HG03064 (cell line): ENCODE data around the gene HAUS7.

Experiments
- ATAC-seq: cut with Tn5 transposase; IDR thresholded peaks from one replicate; pipeline ENCODE4 v1.9.1; 2021; ENCODE audit warnings: low read depth; ENCODE audit not compliant: unreplicated experiment

Gene HAUS7

DNA sequence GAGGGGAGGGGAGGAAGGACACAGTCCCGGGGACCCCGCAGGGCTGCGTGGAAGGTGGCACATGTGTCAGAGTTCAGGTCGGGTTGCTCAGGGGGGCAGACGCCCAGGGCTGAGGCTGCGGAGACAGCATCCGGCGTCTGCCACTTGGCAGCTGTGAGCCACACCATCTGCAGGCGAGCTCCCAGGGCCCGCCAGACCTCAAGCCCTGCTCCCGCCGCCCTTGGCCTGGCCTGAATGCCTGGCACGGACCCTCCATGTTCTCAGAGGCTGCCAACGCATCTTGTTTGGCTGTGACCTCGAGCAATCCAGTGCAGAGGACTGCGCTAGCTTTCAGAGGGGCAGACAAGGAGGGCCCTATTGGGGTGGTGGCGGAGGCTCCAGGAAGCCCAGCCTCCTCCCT is 29.5 kb upstream of the HAUS7 start:
- no peak for ATAC-seq

DNA sequence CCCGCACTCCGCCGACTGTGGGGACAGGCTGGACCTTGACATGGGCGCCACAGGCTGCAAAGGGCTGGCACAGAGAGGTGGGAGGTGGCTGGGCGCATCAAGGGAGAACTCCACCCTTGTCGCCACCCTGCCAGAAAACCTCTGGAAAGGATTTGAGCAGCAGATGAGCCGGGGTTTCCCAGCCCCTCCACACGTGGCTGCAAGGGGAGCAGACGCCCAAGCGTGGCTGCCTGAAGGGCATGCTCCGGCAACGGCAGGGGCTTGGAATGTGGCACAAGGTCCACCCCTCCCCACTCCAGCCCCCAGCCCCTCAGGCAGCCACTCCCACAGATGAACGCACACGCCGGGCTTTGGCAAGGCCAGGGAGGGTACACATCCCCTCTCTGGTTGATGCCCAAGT is 29.0 kb upstream of the HAUS7 start:
- no peak for ATAC-seq

DNA sequence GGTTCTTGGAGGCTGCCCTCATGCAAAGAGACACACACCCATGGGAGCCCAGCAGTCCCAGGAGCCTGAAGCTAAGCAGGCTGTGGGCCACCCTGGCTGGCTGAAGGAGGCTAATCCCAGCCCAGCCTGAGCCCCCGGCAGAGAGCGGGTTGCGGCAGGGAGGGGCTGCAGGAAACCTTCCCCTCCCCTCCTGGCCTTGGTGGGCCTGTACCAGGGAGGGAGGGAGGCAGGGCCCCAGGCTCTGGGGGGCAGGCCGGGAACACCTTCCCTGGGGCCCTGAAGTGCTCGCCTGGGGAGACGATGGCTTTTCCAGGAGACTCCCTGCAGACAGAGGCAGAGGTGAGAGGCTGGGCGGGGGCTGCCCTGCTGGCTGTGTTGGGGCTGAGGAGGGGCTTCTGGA is 28.1 kb upstream of the HAUS7 start:
- ATAC-seq = no peak

DNA sequence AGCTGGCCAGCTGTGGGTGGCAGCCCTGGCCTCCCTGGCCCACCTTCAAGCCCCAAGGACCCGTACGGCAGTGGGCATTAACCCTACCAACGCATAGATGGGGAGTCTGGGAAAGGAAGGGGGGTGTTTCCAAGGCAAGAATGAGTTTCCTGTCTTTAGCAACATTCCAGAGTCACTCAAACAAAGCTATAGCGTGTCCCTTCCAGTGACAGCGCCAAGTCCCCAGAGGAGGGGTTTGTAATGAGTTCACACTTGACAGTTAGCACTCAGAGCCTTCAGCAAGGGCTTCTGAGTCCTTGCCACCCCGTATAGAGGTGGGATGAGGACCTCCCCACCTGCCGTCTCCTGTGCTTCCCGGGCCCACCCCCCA is 26.2 kb upstream of the HAUS7 start:
- no peak for ATAC-seq

DNA sequence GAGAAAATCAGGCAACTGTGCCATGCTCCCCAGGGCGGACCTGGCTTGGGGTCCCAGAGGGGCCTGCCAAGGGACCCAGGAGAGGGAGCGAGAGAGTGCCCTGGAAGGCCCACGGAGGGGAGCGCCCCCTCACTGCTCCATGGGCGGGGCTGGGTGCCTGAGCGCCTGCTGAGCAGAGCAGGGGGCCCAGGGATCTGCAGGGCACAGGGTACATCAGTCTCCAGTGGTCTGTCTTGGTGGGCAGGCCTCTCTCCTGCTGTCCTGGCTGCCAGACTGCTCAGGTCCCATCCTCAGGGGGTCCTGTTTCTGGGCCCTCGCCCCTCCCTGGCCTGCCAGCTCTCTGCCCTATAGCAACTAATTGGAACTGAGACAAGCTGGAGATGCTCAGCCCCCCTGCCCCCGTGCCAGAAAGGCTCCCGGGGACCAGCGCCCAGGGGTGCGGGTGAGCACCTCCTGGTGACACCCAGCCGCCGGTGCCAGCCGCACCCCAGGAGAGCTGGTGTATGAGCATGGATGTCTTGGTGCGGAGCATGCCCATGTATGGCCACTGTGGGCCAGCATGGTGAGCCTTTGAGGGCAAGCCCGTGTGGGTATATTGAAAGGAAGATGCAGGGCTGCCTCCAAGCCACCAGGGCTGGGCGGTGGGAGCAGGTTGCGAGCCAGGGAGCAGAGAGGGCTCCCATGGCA is 25.7 kb upstream of the HAUS7 start:
- no peak for ATAC-seq

DNA sequence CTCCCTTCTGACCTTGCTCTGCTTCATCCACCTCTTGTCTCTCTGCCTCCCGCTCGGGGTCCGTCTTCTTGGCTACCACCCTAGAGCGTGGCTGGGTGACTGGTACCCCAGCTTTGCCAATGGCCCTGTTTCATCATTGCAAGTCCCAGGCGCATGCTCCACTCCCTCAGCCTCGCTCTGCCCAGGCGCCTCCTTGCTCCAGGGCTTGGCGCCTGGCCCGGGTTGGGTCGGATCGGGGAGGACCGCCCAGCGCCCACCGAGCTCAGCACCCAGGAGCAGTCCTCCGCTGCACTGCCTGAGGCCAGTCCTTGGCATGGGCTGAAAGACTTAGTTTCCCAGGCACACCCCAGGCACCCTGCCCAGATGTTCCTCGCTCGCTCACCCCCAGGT is 25.0 kb upstream of the HAUS7 start:
- no peak for ATAC-seq

DNA sequence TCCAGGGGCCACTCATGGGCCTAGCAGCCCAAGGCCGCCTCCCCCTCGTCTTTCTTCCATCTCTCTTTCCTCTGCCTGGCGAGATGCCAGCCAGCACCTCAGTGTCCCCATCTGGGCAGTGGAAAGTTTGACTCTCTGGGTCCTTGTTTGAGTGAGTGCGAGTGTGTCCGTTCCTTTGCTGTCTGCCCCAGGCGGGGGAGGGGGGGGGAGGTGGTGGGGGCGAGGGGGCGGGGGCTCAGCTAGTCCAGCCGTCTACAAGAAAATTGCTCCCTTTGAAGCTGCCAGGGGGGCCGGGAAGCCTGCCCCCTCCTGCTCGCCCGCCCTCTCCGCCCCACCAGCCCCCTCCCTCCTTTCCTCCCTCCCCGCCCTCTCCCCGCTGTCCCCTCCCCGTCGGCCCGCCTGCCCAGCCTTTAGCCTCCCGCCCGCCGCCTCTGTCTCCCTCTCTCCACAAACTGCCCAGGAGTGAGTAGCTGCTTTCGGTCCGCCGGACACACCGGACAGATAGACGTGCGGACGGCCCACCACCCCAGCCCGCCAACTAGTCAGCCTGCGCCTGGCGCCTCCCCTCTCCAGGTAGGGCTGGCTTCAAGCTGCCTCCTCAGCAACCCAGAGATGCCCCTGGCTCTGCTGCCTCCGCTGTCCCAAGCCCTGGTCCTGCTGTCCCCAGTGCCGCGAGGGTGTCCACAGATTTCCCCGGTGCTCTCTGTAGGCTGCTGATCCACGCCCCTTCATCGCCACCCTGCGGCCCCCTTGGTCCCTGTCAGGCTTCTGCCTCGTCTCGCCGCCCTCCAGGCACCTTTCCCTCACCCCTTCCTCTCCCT is 24.4 kb upstream of the HAUS7 start, which contains the start of gene BGN:
Gene BGN, plus strand, starts transcription at position 440 of the 821 bp plus-strand sequence. CDS start 9,652 bp downstream, outside the sequence.
- no peak for ATAC-seq

DNA sequence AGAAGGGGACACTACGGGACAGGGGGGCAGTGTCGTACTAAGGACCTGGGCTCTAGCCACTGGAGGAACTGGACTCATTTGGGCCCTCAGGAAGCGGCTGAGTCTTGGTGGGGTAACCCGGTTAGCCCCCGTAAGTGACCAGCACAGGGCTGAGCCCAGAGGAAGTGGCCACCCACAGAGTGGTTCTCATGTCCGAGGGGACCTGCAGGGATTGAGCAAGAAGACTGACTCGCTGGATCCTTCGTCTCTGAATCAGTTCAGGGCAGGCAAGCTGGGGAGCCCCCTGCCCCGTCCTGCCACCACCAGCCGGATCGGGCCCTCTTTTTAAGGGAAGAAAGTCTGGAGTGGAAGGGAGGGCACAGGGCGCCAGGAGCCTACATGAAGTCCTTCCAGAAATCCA is 23.7 kb upstream of the HAUS7 start:
- ATAC-seq = no peak

DNA sequence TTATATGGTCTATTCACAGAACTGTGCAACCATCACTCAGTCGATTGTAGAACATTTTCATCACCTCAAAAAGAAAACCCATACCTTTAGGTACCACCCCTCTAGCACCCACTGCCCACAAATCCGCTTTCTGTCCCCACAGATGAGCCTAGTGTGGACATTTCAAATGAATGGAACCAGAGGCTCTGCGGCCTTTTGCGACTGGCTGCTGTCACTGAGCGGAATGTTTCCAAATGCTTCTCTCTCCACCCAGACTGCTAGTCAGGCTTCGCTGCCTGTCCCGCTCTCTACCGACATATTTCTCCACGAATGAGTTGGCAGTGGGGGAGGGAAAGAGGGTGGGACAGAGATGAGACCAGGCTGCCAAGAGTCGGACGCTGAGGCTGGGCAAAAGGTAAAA is 22.7 kb upstream of the HAUS7 start:
- no peak for ATAC-seq

DNA sequence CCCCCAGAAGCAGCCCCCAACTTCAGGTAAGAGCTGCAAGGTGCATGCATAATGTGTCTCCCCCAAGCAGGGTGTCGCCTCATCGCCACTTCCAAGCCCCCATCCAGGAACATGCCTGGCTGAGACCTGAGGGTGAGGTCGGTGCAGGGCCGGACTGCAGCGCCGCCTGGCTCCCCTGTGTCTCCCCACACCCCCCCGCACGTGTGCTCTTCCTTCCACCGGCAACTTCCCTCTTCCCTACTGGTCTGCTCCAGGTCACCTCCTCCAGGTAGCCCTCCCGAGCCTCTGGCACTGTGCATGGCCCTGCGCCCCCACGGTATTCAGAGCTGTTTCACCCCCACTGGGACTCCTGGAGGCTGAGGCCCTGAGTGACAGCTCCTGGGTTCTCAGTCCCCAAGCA is 22.2 kb upstream of the HAUS7 start:
- no peak for ATAC-seq

DNA sequence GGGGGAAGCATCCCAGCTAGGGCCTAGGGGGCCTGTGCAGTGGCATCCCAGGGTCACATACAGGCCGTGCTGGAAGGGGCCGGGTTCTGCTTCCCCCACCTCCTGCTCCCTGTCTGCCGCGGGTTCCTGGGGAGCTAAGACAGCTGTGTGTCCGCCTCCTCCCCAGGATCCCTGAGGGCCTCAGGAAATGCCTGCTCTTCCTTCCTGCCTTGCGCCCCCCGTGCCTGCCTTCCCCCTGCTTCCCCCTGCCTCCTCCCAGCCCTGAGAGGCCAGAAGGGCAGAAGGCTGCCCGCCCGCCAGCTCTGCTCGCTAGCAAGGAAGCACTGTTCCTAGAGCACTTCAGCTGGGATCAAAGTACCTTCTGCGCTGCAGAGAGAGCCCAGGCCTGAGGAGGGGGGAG is 21.5 kb upstream of the HAUS7 start:
- no peak for ATAC-seq

DNA sequence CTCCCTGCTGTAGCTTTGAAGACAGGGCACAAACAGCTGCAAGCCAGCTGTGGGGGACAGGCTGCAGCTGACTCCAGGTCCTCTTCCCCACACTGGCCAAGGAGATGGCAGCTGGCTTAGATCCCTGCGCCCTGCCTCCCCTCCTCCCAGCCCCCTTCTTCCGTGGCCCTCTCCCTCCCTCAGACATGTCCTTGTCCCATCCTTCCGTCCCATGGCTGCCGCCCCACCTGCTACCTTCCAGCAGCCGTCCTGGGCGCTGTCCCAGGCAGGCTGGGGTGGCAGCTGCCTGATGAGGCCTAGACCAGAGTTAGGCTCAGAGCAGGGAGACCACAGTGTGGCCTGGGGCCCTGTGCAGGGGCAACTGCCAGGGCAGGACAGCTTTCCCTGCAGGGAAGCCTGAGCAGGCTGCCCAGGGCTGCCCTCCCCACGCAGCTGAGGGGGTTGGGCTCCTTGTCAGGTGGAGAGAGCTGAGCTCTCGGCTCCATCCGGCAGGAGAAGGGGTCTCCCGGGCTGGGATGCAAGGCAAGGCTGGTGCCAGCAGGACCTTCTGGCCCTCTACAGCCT is 21.1 kb upstream of the HAUS7 start:
- ATAC-seq = no peak

DNA sequence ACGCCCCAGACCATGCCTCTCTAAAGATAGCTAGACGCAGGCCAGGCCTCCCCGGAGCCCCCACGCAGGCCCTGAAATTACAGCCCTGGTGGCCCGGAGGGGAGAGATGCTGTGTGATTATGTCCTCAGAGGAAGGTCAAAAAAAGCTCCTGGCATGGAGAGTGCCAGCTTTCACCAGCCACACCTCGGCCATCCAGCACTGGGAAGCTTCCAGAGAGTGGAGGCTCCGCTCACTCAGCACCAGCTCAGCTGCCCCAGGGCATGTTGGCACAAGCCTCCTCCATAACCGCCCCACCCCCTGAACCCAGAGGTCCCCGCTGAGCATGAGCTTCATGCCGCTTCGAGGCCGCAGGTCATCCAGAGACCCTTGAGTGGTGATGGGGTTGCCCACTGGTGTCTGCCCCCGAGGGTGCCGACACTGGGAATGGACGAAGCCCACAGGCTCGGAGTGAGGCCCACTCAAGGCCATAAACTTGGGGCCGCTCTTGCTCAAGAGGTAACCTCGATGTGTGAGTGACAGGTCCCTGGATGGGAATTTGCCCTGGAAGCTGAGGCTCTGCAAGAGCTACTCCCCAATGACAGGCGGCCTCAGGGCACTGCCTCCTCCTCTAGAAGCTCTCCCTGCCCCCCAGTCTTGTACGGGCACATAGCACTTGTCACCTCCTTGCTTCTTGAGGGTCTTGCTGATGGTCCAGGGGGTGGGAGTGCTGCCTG is 20.0 kb upstream of the HAUS7 start:
- no peak for ATAC-seq

DNA sequence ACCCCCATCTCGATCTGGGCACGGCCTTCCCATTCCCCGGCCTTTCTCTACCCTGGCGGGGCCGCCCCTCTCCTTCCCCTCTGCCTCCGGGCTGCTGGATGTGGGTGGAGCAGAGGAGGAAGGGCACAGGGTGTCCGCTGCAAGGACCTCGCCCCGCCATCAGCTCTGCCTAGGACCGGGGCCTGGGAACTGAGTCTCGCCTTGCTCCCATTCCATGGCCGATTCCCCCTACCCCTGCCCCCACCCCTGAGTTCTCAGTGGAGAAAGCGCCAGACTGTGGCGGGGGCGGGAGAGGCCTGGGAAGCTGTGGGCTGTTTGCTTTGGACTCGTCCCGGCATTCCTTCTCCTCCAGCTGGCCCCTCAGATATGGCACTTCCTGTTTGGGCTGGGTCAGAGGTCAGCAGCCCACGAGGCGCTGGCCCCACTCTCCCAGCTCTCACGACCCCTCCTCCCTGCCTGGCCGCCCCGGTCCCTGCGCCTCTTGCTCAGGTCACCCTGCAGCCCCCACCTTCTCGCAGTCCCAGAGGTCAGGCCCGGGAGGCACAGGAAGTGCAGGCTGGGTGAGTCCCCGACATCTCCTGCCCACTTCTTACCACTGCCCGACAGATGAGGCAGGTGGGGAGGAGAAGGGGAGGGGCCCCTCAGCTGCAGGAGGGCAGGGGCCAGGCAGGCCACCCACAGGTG is 18.0 kb upstream of the HAUS7 start:
- ATAC-seq = no peak

DNA sequence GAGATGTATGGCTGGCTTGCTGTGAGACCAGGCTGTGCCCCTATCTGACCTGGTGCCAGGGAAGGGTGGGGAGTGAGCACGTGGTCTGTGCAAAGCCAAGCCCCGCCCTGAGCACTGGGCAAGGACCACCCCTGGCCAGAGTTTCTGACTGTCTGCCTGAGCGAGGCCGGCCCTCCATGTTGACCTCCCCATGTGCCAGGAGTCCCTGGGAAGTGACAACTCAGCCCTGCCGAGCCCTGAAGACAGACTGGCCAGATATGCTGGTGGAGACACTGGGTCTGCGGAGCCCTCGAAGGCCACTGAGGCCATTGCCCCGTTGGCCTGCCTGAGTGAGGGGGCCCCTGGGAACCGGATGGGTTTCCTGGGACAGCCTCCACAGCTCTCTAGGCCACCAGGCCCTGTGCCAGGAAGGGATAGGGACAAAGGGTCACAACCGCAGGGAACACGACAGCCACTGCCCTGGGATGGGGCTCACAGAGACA is 17.3 kb upstream of the HAUS7 start:
- ATAC-seq = no peak

DNA sequence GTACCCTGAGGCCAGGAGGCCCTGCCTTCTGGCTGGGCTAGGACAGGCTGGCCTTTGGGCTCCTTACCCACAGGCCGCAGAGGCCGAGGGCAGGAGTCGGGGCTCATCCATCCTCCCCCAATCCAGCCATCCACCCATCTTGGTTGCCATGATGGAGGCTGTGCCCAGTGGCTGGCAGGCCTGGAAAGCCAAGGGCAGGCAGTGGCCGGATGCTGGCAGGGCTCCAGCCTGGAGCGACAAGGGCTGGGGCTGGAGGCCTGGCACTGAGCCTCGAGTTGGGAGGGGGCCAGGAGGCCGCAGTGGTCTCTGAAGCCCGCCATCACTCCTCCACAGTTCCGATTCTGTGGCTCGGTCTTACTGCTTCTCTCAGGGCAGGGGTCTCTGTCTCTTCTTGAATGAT is 15.8 kb upstream of the HAUS7 start:
- no peak for ATAC-seq

DNA sequence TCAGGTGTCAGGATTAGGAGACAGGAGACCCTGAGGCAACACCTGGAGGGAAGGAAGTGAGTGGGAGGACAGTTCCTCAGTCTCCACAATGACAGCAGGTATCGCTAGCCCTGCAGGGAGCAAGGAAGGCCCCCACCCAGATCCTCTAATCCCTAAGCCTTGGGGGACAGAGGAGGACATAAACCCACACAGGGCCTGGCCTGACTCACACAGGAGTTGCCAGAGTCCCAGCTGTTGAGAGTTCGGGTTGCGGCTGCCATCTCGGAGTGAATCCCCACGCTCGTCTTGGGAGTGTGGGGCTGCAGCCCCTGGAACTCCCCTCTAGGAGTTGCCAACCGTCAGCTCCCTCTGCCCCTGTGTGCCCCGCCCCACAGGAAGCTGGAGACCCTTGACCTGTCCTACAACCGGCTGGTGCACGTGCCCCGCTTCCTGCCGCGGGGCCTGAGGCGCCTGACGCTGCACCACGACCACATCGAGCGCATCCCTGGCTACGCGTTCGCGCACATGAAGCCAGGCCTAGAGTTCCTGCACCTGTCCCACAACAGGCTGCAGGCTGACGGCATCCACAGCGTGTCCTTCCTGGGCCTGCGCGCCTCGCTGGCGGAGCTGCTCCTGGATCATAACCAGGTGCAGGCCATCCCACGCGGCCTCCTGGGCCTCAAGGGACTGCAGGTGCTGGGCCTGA is 15.2 kb upstream of the HAUS7 start:
- no peak for ATAC-seq

DNA sequence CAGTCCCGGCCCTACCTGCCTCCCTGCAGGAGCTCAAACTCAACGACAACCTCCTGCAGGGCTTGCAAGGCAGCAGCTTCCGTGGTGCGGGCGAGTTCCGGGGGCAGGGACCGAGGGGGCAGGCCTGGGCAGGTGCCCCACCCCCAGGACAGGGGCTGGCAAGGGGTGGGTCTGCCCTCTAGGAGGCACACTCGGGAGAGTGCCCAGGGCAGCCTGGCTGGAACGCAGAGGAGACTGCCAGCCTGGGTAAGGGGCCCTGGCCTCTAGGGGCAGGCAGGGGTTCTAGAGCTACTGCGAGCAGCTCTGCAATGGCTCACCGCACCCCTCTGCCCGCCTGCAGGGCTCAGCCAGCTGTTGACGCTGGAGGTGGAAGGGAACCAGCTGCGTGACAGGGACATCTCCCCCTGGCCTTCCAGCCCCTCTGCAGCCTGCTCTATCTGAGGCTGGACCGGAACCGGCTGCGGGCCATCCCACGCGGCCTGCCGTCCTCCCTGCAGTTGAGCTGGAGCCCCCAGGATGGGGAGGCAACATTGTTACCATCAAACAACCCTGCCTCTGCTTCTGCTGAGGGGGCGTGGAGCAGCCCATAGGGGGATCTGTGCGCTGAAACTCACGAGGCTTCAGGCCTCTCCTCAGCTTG is 12.1 kb upstream of the HAUS7 start:
- no peak for ATAC-seq

DNA sequence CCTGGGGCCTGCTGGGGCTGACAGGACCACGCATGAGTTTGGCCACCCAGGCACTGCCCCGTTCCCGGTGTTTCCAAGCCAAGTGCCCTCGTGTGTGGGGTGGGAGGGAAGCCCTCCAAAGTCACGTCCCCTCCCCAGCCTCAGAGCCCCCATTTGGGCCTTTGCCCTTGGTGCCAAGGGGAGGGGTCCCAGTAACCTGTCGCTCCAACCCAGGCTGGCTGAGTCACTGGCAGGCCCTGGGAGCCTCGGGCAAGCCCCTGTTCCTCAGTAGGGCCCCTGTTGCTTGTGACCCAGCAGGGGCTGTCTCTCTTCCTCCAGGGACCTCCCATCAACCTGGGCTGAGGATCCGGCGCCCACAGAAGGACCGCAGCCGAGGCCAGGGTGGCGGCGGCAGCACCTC is 10.7 kb upstream of the HAUS7 start:
- ATAC-seq = no peak

DNA sequence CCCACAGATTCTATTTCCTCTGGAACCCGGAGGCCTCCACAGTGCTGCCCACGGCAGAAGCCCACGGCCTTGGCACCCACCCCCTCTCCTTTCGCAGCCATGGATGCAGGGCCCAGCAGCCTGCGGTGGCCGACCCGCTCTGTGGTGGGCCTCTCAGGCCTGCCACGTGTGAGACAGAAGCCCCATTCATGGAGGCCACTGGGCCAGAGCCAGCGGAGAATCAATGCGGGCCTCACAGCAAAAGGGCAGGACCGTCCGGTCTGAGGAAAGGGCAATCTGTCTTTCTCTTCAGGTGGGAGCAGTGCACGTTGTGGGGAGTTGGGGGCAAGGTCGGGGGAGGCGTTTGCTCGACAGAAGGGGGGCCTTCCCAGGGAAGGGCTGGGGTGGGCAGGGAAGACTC is 8.4 kb upstream of the HAUS7 start:
- ATAC-seq = no peak
